BJ (cell line): ENCODE measurements around the gene TMEM151B. TPM values are rescaled to one million over a fixed set of nuclear protein-coding genes. Genes with fewer than 3 reads are reported as not detected.
"Not testable (repeated sequence)": the region's sequence is repeated elsewhere in the genome, so short reads cannot be mapped to it uniquely, and the experiment has no call there.

ENCODE experiments used
- CTCF ChIA-PET: fragments of 350-600 bp; formaldehyde crosslinking; extraction: SDS; loops from one replicate; lab custom pipeline; 2021; ENCODE audit warnings: antibody characterized with exemption, inconsistent platforms; lab: Yijun Ruan, JAX
- POLR2A ChIA-PET: fragments of 300-600 bp; sonication (Branson Sonifier 250); formaldehyde crosslinking; extraction: SDS; loops from one replicate; lab custom pipeline; 2021; ENCODE audit warnings: antibody characterized with exemption; lab: Charles Lee
- DNase-seq: peaks from one replicate; pipeline ENCODE4 v3.0.0-alpha.2; 2011; ENCODE audit warnings: low read depth
- H3K27me3 ChIP-seq: 2 replicates; pipeline ENCODE4 v1.6.0; 2011; ENCODE audit warnings: low read length; ENCODE audit not compliant: control insufficient read depth, insufficient read depth
- H3K36me3 ChIP-seq: 2 replicates; pipeline ENCODE4 v1.5.1; 2011; ENCODE audit warnings: low read length; ENCODE audit not compliant: control insufficient read depth, insufficient read depth
- H3K4me3 ChIP-seq: 2 replicates; pipeline ENCODE4 v1.5.1; 2011; ENCODE audit warnings: low read depth, mild to moderate bottlenecking, control low read depth, low read length
- CTCF ChIP-seq: IDR thresholded peaks from 2 replicates; pipeline ENCODE4 v1.5.1; 2011; ENCODE audit warnings: low read depth, mild to moderate bottlenecking, control low read depth, inconsistent platforms, low read length, moderate library complexity; ENCODE audit not compliant: insufficient read depth
- polyA plus RNA-seq: library from polyadenylated mRNA; depleted of rRNA; stranded (reverse); fragments of >200 nt; gene quantifications from 2 replicates; pipeline ENCODE4 v1.2.3, GENCODE V29; 2011

The TMEM151B gene
- polyA plus RNA-seq, 1 experiment, result not detected

GRCh38 chr6:44327760-44328159, 57.5 kb downstream of the TMEM151B start:
- H3K36me3 ChIP-seq, result no peaks in the 10 kb centered on the region
- no peak overlapping the region for H3K4me3 ChIP-seq
- CTCF ChIA-PET, result interaction anchor here (0.9 to 5.5 kb wide), 3 partner anchors 10 to 58 kb away, joined by 3 to 30 read pairs (median 6); partner anchors contain the start of gene AARS2
- POLR2A ChIA-PET, result no interaction called here
- DNase-seq, result no peak
- no peak for TF ChIP-seq CTCF
- H3K27me3 ChIP-seq, result peaks cover 11% of the 10 kb centered on the region

- CTCF ChIA-PET, result interaction anchor here (0.9 kb wide), 1 partner anchor 59 kb away, joined by 3 read pairs; no protein-coding TSS in a partner anchor
- POLR2A ChIA-PET, result not testable (repeated sequence)
- H3K27me3 ChIP-seq, result peaks cover 11% of the 10 kb centered on the region
Observed at GRCh38 chr6:44328203-44328602, 58.0 kb downstream of the TMEM151B start.

GRCh38 chr6:44329858-44330257, 59.6 kb downstream of the TMEM151B start:
- H3K4me3 ChIP-seq, result no peak overlapping the region
- ChIA-PET CTCF (interaction anchor here (0.9 to 1.7 kb wide), 3 partner anchors 8 to 62 kb away, joined by 3 to 8 read pairs (median 4); partner anchors contain the start of gene AARS2), POLR2A (no interaction called here)
- no peaks in the 10 kb centered on the region for H3K36me3 ChIP-seq
- DNase-seq, result no peak
- no peak for TF ChIP-seq CTCF
- peaks cover 14% of the 10 kb centered on the region for H3K27me3 ChIP-seq

More at GRCh38 chr6:44328203-44328602, 58.0 kb downstream of the TMEM151B start:
- H3K36me3 ChIP-seq, DNase-seq, H3K4me3 ChIP-seq: not testable (repeated sequence)

GRCh38 chr6:44332585-44332984, 62.3 kb downstream of the TMEM151B start:
- CTCF ChIA-PET, result interaction anchor here (0.8 to 10.4 kb wide), 4 partner anchors 9 to 64 kb away, joined by 3 to 138 read pairs (median 6); partner anchors contain the start of genes AARS2, NFKBIE, SPATS1 and TMEM151B
- no peak for DNase-seq
- peaks cover 12% of the 10 kb centered on the region for H3K27me3 ChIP-seq
- POLR2A ChIA-PET, result interaction anchor here (0.6 kb wide), 1 partner anchor 152 kb away, joined by 3 read pairs; no protein-coding TSS in a partner anchor
- TF ChIP-seq CTCF, result no peak
- H3K36me3 ChIP-seq, result no peaks in the 10 kb centered on the region
- no peak overlapping the region for H3K4me3 ChIP-seq

GRCh38 chr6:44333273-44333919, 63.1 kb downstream of the TMEM151B start:
- POLR2A ChIA-PET, result interaction anchor here (0.6 kb wide), 1 partner anchor 153 kb away, joined by 3 read pairs; no protein-coding TSS in a partner anchor
- Histone ChIP-seq H3K36me3 (no peaks in the 10 kb centered on the region), H3K27me3 (peaks cover 11% of the 10 kb centered on the region), H3K4me3 (no peak overlapping the region)
- TF ChIP-seq CTCF, result no peak
- CTCF ChIA-PET, result interaction anchor here (0.6 to 10.4 kb wide), 4 partner anchors 9 to 65 kb away, joined by 3 to 138 read pairs (median 5); partner anchors contain the start of genes NFKBIE, SPATS1 and TMEM151B
- no peak for DNase-seq
